Suprapubic skin (tissue), 4 donors: Measurements from ENCODE around the gene MAGI1.

Source experiments
- CTCF ChIP-seq, 2 donors: fragments of 200-600 bp in 1 of 2; fragments of 450-650 bp in 1 of 2; sonication (generic) in 1 of 2; IDR thresholded peaks; one replicate each; pipeline ENCODE4 v1.5.1; 2016 to 2019; ENCODE audit warnings: antibody characterized with exemption in 2 of 2, mild to moderate bottlenecking in 1 of 2, moderate library complexity in 1 of 2
- POLR2A ChIP-seq, 2 donors: fragments of 450-650 bp; IDR thresholded peaks; one replicate each; pipeline ENCODE4 v1.6.1; 2017; ENCODE audit warnings: antibody characterized with exemption in 2 of 2, mild to moderate bottlenecking in 2 of 2, moderate library complexity in 2 of 2
- POLR2AphosphoS5 ChIP-seq, 3 donors: sonication (generic); formaldehyde crosslinking; IDR thresholded peaks; one replicate each; pipeline ENCODE4 v1.6.1; 2017; ENCODE audit warnings: antibody characterized with exemption in 3 of 3

- TF ChIP-seq CTCF (IDR thresholded peaks at IDR 0.05) (no peak), POLR2A (IDR thresholded peaks at IDR 0.05) (no peak), POLR2AphosphoS5 (IDR thresholded peaks at IDR 0.05) (no peak)
These were observed 227.5 kb downstream of the MAGI1 start for GRCh38 chr3:65811086-65811761.
